NCI-H2196 (cell line): Measurements from ENCODE around the gene CTAGE15.
"Not testable (repeated sequence)": the region's sequence is repeated elsewhere in the genome, so short reads cannot be mapped to it uniquely, and the experiment has no call there.

Experiments used
- DNase-seq: peaks from one replicate; lab custom pipeline; 2025; ENCODE audit not compliant: unreplicated experiment; lab: John Stamatoyannopoulos, UW

CTAGE15 gene, protein sequence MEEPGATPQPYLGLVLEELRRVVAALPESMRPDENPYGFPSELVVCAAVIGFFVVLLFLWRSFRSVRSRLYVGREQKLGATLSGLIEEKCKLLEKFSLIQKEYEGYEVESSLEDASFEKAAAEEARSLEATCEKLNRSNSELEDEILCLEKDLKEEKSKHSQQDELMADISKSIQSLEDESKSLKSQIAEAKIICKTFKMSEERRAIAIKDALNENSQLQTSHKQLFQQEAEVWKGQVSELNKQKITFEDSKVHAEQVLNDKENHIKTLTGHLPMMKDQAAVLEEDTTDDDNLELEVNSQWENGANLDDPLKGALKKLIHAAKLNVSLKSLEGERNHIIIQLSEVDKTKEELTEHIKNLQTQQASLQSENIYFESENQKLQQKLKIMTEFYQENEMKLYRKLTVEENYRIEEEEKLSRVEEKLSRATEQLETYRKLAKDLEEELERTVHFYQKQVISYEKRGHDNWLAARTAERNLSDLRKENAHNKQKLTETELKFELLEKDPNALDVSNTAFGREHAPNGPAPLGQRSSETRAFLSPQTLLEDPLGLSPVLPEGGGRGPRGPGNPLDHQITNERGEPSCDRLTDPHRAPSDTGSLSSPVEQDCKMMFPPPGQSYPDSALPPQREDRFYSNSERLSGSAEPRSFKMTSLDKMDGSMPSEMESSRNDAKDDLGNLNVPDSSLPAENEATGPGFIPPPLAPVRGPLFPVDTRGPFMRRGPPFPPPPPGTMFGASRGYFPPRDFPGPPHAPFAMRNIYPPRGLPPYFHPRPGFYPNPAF

DNA sequence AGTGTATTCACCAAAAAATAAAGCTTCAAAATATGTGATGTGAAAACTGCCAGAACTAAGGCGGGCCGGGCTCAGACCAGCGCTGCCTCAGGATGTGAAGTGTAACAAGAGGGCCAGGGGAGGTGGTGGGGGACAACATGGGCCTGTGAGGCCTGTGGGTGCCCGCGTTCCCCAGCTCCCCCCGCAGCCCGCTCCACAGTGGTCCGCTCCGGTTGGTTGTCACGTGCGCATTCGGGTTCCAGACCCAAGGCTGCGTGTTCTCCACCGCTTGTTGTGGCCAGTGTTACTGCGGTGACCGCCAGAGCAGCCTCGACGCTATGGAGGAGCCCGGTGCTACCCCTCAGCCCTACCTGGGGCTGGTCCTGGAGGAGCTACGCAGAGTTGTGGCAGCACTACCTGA lies at the start of gene CTAGE15:
TSS of gene CTAGE15 (plus strand) at position 301 of the 400 bp plus-strand sequence. CDS start at position 318, 17 bp downstream.
- not testable (repeated sequence) for DNase-seq

DNA sequence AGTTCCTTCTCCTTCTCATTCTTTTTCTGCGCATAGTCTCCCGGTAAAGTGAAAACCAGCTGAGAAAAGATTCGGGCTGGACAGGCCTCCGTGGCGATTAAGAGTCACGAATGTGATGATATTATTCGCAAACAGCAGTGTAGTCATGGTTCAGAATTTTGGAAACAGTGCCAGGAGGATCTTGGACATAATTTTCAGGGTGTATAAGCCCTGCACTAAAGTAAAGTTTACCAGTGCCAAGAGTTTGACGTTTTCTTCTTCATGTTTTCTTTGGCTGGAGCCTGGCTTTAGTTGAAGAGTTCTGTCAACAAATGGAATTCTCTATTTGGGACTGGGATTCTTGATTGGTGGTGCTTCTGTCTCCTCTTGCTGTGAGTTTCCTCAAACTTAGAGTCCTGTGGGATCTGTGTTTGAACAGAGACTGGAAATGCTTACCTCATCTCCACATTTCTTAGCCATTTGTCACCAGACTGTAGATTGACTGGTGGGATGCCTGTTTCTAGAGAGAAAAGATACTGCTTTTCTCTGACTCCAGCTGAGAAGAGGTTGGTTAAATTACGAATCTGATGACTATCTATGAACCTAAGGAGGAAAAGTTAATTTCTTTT lies 49.2 kb upstream of the CTAGE15 start:
- DNase-seq = not testable (repeated sequence)

DNA sequence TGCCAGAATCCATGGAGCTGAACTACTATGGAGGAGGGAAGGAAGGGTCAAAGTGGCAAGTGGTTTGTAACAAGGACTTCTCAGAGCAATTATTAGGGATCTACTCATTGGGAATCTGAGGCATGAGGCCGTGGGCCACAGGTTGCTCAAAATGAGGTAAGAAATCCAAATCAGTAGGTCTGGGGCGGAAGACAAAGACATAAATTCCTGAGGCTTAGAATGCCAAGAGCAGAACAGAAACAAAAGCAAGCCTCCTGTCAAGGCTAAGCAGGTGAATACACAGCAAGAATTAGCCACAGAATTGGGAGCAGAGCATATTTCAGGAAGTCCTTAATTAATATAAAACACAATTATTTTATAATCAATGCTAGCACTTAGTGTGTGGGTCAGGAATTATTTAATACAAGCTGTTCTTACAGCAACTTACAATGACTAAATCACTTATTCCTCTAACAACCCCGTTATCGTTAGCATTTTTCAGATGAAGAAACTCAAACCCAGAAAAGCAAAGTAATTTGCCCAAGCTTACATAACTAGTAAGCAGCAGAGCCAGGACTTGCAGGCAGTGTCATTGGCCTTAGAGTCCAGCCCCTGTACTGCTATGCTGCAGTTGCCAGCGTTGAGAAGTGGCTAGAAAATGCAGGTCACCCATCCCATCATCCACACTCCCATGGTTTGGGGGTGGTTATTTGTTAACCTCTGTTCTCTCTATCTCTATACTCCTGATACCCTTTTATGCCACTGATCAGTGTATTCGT lies 40.3 kb upstream of the CTAGE15 start:
- DNase-seq = not testable (repeated sequence)

DNA sequence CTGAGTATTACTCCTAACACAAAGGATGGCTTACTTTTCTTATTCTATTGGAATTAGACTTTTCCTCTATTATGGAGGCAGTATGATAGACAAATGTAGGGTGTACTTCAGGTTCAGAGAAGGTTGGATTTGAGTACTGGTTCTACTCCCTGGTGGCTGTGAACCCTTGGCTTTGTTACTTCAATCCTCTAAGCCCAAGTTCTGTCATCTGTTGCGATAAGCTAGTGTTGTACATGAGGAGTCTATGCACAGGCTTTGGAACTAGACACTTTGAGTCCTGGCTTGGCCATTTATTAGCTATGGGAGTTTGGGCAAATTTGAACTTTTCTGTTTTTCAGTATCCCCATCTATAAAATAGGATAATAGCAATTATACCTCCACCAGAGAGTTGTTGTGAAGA lies 39.7 kb upstream of the CTAGE15 start:
- not testable (repeated sequence) for DNase-seq

DNA sequence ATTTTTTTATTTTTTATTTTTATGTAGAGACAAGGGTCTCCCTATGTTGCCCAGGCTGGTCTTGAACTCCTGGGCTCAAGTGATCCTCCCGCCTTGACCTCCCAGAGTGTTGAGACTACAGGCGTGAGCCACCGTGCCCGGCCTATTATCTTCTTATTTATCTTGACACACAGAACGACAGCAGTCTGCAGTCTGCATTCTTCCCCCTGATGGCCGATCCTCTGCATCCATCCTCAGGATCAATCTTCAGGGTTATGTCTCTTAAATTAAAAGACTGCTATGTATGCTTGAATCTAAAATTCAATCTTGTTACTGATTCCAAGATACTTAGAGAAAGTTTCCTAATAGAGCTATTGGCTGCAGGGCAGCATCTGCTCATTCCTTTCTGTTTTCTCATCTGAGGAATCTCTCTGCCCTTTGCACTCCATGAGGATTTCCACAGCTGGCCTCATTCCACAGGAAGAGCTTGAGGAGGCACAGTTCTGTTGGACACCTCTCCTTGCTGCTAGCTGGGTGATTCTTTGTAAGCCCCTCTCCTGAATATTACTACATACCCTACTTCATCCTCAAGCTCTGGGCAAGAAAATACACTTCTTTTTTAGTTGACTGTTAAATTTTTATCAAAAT lies 38.3 kb upstream of the CTAGE15 start:
- DNase-seq = not testable (repeated sequence)

DNA sequence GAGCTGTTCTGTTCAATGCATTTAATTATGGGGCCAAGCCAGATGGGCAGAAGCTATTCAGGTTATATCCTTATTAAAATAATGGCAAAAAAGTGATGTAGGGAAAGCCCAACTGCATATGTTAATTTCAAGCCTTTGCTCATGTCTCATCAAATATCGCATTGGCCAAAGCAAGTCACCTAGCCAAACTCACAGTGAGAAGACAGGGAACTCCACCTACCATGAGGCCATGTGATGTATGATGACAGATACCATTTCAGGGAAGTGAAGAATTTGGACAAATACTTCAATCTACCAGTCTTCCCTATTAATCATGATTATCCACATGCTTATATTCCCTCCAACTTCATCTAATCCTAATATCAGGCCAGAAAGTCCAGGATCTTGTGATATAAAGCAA lies 35.2 kb upstream of the CTAGE15 start:
- DNase-seq = not testable (repeated sequence)

DNA sequence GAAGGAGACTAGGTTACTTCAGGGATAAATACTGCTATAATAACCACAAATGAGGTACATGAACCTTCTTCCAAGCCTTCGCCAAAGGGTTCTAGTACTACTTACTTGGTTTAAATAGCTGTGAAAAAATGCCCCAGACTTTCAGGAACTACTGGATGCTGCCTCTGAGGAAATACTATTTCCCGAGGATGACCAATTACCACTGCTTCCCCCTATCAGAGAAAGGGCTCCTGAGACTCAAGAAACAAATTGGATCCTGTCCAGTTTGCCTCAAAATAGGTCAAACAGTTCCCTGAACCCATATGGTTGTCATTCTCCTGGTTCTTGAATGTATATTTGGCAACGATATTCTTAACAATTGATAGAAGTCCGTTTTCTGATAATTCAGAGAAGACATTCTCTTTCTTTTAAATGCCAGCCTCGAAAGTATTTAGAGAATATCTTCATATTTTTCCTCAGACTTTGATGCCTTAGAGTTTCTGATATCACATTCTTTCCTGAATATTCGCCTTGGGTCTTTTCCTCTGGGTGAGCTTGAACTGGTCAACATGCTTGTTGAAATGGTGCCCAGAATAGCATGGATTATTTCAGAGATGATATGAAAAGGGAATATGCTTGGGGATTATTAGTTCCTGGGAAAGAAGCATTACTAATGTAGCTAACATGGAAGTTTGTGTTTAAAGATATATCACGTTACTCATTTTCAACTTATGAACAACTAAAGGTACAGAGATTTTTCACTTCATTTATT lies 28.1 kb upstream of the CTAGE15 start:
- not testable (repeated sequence) for DNase-seq

DNA sequence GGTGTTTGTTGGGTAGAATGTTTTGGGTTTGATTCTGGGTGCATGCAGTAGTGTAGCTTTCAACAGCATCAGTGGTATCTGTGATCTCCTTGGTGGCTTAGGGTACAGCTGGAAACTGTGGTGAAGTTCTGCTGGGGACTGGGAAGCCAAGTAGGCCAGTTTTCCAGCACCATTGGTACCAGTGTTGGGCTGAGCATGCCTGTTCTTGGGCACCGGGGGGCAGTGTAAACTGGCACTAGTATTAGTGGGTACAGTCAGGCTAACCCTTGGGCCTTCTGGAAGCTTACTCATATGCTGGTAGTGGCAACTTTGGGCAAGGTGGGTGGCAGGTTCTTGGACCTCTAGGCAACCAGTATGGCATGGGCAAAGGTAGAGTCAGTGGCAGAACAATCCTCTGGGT lies 15.6 kb upstream of the CTAGE15 start:
- not testable (repeated sequence) for DNase-seq

DNA sequence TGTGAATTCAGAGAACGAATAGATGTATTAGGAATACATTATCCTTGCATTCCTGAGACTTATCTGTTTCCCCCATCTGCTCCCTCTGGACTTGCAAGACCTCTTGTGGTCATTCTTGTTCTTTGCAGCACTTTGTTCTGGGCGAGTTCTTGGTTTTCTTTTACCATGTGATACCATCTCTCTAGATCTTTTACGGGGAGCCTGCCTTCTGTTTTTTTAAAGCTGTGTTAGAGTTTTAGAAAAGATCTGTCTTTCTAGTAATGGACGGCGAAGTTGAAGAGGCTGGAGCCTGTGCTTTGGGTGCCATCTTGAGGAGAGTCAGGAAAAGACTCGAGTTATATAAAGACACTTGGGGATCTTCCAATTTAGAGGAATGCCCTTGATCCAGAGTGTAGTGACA lies 8.3 kb upstream of the CTAGE15 start:
- DNase-seq = not testable (repeated sequence)

DNA sequence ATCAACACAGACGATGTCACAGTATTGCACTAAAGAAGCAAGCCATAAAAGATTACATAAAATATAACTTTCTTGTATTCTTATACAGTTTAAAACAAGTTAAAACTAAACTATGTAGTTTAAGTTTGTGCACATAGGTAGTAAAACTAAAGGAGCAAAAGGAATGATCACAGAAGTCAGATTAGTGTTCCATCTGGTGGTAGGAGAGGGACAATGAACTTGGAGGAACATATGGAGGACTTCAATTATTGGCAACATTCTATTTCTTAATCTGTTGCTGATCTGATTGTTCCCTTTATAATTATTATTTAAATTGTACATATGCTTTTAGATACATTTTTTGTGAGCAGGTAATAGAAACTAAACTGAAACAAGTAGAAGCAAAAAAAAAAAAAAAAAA lies 5.6 kb upstream of the CTAGE15 start:
- DNase-seq = not testable (repeated sequence)

DNA sequence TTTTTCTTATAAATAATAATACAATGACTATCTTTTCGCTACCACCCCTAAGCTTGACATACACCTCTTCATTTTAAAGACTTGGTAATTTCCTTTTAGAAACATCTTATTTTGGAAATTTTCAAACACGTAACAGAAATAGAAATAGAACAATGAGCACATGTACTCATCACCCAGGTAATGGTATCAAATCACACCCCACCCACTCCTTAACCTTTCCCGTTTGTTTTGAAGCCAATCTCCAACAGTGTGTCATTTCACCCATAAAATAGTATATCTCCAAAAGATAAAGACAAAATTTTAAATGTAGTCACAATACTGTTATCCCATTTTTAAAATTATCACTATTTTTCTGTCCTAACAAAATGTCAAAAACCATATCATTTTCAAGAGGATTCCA lies 16.6 kb downstream of the CTAGE15 start:
- not testable (repeated sequence) for DNase-seq

DNA sequence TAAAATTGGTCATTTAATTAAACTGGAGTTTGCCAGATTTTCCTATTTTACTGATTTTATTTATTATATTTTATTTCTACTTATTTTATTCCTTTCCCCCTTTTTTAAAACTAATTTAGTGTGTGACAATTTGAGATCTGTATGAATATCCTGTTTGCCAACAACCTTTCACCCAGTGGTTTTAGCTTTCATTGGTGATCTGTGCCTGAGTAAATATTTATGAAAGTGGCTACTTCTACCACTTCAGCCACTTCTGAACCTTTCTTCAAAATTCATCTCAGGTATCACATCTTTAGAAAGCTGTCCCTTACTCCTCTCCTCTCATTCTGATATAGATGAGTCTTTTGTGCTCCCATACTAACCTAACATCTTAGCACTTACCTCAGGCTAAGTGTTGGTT lies 18.3 kb downstream of the CTAGE15 start:
- not testable (repeated sequence) for DNase-seq

DNA sequence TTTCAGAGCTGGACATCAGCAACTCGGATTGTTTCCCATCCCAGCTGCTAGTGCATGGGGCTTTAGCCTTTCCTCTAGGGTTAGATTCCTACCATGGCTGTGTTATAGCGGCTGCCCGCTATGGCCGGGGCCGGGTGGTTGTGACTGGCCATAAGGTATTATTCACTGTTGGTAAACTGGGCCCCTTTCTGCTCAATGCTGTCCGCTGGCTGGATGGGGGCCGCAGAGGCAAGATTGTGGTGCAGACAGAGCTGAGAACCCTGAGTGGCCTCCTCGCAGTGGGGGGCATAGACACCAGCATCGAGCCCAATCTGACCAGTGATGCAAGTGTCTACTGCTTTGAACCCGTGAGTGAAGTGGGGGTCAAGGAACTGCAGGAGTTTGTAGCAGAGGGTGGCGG lies 26.5 kb downstream of the CTAGE15 start:
- not testable (repeated sequence) for DNase-seq

DNA sequence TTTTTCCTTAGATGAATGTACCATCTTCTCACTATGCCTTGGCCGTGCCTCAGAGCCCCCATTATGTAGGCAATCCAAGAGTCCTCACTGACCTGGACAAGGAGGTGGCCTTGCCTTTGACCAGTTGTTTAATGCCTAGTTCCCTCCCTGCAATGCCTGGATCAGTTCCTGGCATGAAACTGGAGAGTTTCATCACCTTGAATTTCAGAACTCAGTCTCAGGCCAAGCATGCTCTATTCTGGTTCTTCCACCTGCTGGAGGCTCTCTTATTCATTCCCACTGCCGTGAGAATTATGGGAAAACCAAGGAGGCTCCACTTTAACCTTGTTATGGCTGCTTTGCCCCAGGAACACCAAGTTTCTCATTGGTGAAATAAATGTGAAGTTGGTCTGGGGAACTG lies 31.9 kb downstream of the CTAGE15 start:
- DNase-seq = not testable (repeated sequence)

DNA sequence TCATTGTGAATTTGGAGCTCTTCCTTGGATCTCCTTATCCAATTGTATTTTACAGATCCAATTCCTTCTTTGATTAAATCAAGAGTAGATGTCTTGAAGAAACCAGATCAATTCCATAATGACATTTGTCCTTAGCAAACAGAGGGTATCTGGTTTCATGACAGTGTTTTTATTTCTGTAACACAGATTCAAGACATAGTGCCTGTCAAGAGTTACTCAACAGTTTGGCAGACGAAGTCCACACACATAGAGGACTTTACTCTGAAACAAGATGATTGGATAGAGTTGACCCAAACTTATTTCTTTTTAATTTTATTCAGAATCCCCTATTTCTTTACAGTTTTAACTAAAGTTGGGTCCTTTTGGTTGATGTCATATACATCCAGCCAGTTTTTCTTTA lies 34.5 kb downstream of the CTAGE15 start:
- not testable (repeated sequence) for DNase-seq

DNA sequence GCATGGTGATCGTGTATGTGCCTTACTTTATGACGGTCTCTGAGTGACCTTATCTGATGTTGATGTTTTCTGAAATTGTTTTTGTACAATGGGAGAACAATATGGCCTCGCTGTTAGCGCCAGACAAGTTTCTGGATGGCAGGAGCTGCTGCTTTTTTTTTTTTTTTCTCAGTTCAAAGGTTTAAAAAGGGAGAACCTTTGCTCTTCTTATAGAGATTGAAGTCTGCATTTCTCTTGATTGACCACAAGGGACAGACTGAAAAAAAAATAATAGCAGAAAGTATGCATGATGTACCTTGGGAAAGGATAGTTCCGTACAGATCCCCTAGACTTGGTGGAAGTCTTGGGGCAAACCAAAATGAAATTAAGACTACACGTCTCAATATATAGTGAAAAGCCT lies 43.9 kb downstream of the CTAGE15 start:
- DNase-seq = not testable (repeated sequence)

DNA sequence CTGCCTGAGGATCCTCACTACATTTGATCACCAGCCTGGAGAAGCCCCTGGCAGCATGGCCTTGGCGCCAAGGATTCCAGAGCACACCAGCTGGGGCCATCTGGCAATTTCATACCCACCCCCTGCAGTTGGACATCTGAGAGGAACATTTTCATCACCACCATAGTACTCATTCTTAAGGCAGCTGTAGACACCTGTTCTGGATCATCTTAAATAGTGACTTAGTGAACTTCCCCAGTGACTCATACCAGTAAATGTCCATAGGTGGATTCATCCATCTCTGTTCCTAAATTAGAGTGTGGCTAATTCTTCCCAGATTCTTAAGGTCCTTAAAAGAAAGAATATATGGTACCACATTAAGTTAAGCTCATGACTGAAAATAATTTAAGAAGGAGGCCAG lies 45.6 kb downstream of the CTAGE15 start:
- DNase-seq = not testable (repeated sequence)

DNA sequence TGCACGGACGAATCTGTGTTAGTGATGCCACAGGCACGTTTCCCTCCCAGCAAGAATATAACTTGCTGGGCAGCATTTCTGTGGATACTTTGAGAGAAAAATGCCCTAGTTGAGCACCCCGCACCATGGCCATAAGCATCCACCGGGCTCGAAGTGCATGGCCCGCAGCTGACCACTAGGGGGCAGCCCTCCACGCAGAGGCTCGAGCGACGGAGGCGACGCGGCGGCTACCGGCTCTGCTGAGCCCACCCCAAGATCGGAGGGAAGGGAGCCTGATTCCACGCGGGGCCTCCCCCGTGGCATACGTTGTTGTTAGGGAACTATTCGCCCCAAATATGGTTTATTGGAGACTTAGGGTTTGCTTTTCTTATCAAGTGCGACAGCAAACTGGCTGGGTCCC lies 48.5 kb downstream of the CTAGE15 start:
- not testable (repeated sequence) for DNase-seq

DNA sequence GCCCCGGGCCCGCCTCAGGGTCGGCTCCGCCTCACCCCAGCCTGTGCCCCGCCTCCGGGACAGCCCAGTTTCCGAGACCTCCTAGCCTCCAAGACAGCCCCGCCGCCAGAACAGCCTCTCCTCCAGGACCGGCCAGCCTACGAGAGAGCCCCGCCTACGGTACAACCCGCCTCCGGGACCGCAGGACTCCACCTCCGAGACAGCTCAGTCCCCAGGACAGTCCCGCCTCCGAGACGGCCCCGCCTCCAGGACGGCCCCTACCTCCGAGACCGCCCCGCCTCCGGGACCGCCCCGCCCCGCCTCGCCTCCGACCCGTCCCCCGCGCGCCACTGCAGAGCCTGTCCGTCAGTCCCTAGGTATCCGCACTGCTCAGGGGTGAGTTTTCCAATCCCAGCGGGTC lies 49.0 kb downstream of the CTAGE15 start, which contains the start of gene TCAF2:
TSS of gene TCAF2 (plus strand) at position 329 of the 400 bp plus-strand sequence.
- not testable (repeated sequence) for DNase-seq

DNA sequence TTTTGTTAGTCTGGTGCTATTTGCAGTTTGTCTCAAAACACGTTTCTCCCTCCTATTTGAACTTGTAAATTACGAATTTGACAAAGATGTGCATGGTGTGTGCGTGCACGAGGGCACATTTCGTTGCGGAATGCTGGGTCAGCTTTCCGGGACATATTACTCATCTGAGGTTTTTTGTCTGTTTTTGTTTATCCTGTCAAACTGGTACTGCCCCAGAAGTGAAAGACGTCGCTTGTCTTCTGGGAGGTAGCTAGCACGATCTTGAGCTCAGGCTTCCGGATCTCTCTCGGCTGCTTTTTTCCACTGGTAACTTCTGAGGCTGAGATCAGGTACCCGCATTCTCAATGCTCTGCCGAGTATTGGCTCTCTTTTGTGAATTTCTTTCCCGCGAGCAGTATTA lies 49.6 kb downstream of the CTAGE15 start:
- not testable (repeated sequence) for DNase-seq
